Endothelial cell of umbilical vein (primary cell): ENCODE data around the gene DNMT1. TPM values are rescaled to one million over a fixed set of nuclear protein-coding genes. Genes with fewer than 3 reads are reported as not detected.

Experiments
- BruUV-seq: library from RNA; stranded (reverse); fragments of 400-500 nt; replicated peaks from 2 replicates; lab custom pipeline; 2021; lab: Mats Ljungman, UMichigan
- CTCF ChIA-PET: fragments of 300-600, 350-600 bp; sonication (Branson Sonifier 250); formaldehyde crosslinking; loops from one replicate; lab custom pipeline; 2021; ENCODE audit warnings: antibody characterized with exemption, inconsistent platforms; lab: Charles Lee
- POLR2A ChIA-PET: fragments of 300-600, 350-600 bp; sonication (Branson Sonifier 250); formaldehyde crosslinking; loops from one replicate; lab custom pipeline; 2021; ENCODE audit warnings: antibody characterized with exemption, inconsistent platforms; lab: Charles Lee
- DNase-seq: peaks from one replicate; pipeline ENCODE4 v3.0.0-alpha.2; 2011; ENCODE audit warnings: low read depth, low spot score
- FAIRE-seq: peaks from 2 replicates; lab custom pipeline; 2011; peaks lifted over from hg19 to GRCh38; lab: Jason Lieb, UNC
- H2AFZ ChIP-seq: 2 replicates; pipeline ENCODE4 v1.6.0; 2012; ENCODE audit warnings: low read depth, low read length, control low read depth, inconsistent platforms
- H3K27ac ChIP-seq: 2 replicates; pipeline ENCODE4 v1.5.1; 2011; ENCODE audit warnings: low read depth, mild to moderate bottlenecking, control low read depth, low read length, moderate library complexity; ENCODE audit not compliant: insufficient read depth
- H3K27me3 ChIP-seq, 2 experiments: 2 replicates each; pipeline versions ENCODE4 v1.6.0 to v1.6.1; 2011; ENCODE audit warnings: low read length in 2 of 2, mixed read lengths in 1 of 2; ENCODE audit not compliant: control insufficient read depth in 2 of 2, insufficient read depth in 2 of 2
- H3K36me3 ChIP-seq, 2 experiments: 2 replicates in 1 of 2; 3 replicates in 1 of 2; pipeline ENCODE4 v1.5.1; 2011; ENCODE audit warnings: low read length in 2 of 2, mild to moderate bottlenecking in 1 of 2, moderate library complexity in 1 of 2; ENCODE audit not compliant: control insufficient read depth in 2 of 2, insufficient read depth in 2 of 2; ENCODE audit errors: extremely low read depth in 1 of 2
- H3K4me1 ChIP-seq: 3 replicates; pipeline ENCODE4 v1.5.1; 2011; ENCODE audit warnings: mild to moderate bottlenecking, low read length; ENCODE audit not compliant: control insufficient read depth, insufficient read depth; ENCODE audit errors: extremely low read depth
- H3K4me2 ChIP-seq: 2 replicates; pipeline ENCODE4 v1.6.1; 2011; ENCODE audit warnings: low read length, control low read depth, mixed read lengths; ENCODE audit not compliant: insufficient read depth
- H3K4me3 ChIP-seq, 3 experiments: fragments of 200-600 bp in 1 of 3; sonication (generic), shearing (Covaris generic) in 1 of 3; replicated peaks in 1 of 3; 2 replicates each; pipeline ENCODE4 v1.5.1; 2011 to 2016; ENCODE audit warnings: control low read depth in 3 of 3, low read length in 3 of 3, mild to moderate bottlenecking in 2 of 3, inconsistent platforms in 1 of 3, low read depth in 1 of 3, moderate library complexity in 1 of 3; ENCODE audit not compliant: insufficient read depth in 1 of 3
- H3K79me2 ChIP-seq: 2 replicates; pipeline ENCODE4 v1.6.0; 2012; ENCODE audit warnings: low read length, inconsistent platforms; ENCODE audit not compliant: control insufficient read depth, insufficient read depth
- H3K9ac ChIP-seq: replicated peaks from 2 replicates; pipeline ENCODE3; 2011; ENCODE audit warnings: low read length, control low read depth; ENCODE audit not compliant: insufficient read depth; ENCODE audit errors: extremely low read depth
- H3K9me1 ChIP-seq: replicated peaks from 3 replicates; pipeline ENCODE4 v1.6.0; 2011; ENCODE audit warnings: mild to moderate bottlenecking, low read length; ENCODE audit not compliant: control insufficient read depth, insufficient read depth; ENCODE audit errors: extremely low read depth
- H3K9me3 ChIP-seq: replicated peaks from 2 replicates; pipeline ENCODE4 v1.5.1; 2012; ENCODE audit warnings: low read length, inconsistent platforms; ENCODE audit not compliant: control insufficient read depth, insufficient read depth
- H4K20me1 ChIP-seq: replicated peaks from 2 replicates; pipeline ENCODE3; 2011; ENCODE audit warnings: mild to moderate bottlenecking, low read length; ENCODE audit not compliant: control insufficient read depth, insufficient read depth; ENCODE audit errors: extremely low read depth
- CTCF ChIP-seq, 2 donors: IDR thresholded peaks; 1 replicate in 1 of 2; 2 replicates in 1 of 2; pipeline ENCODE4 v1.5.1; 2011; ENCODE audit warnings: low read length in 2 of 2, mild to moderate bottlenecking in 2 of 2, moderate library complexity in 2 of 2, control low read depth in 1 of 2, inconsistent platforms in 1 of 2, low read depth in 1 of 2; ENCODE audit not compliant: insufficient read depth in 1 of 2; ENCODE audit errors: extremely low read depth in 1 of 2
- EZH2 ChIP-seq: IDR thresholded peaks from 2 replicates; pipeline ENCODE4 v1.6.1; 2012; ENCODE audit warnings: borderline replicate concordance, low read depth, mild to moderate bottlenecking, moderate library complexity, low read length, inconsistent platforms; ENCODE audit not compliant: severe bottlenecking
- FOS ChIP-seq: IDR thresholded peaks from 2 replicates; pipeline ENCODE4 v1.6.1; 2011; ENCODE audit warnings: mild to moderate bottlenecking, low read length, moderate library complexity, borderline replicate concordance; ENCODE audit not compliant: insufficient read depth
- GATA2 ChIP-seq: IDR thresholded peaks from 2 replicates; pipeline ENCODE4 v1.7.0; 2011; ENCODE audit warnings: low read depth, mild to moderate bottlenecking, moderate library complexity, mixed read lengths, low read length; ENCODE audit not compliant: insufficient read length, insufficient read depth
- JUN ChIP-seq: IDR thresholded peaks from 2 replicates; pipeline ENCODE4 v1.6.1; 2011; ENCODE audit warnings: borderline replicate concordance, low read depth; ENCODE audit not compliant: insufficient read length, insufficient read depth
- MYC ChIP-seq: IDR thresholded peaks from one replicate; pipeline ENCODE4 v1.6.1; 2011; ENCODE audit warnings: mild to moderate bottlenecking, low read depth, low read length
- POLR2A ChIP-seq: IDR thresholded peaks from 2 replicates; pipeline ENCODE4 v1.6.1; 2012; ENCODE audit warnings: low read depth, mild to moderate bottlenecking, control low read depth, low read length
- dilution Hi-C: fragments of 300-500 bp; cut with MboI; formaldehyde crosslinking; loops from one replicate; pipeline ENCODE4 v1.15.0; 2019; ENCODE audit warnings: low sequenced_read_pairs; ENCODE audit not compliant: extremely low pct_ligation_motif_present
- intact Hi-C: fragments of 100-400 bp; cut with micrococcal nuclease; formaldehyde crosslinking; loops from one replicate; pipeline ENCODE4 v1.10.0; 2022
- polyA plus RNA-seq, 4 experiments: library from polyadenylated mRNA; depleted of rRNA in 3 of 4; stranded (reverse) in 3 of 4; unstranded in 1 of 4; fragments of >200 nt; gene quantifications; 2 replicates each; pipeline versions ENCODE4 v1.2.1 to v1.2.3, GENCODE V29; 2011 to 2012; ENCODE audit warnings: missing spikeins in 1 of 4
- total RNA-seq: library from RNA; stranded (reverse); gene quantifications from 2 replicates; pipeline ENCODE4 v1.2.3, GENCODE V29; 2021

DNMT1 gene
- total and polyA plus RNA-seq, 2 donors (not counting 3 experiments of a cell fraction or from before 2014, with no cell fraction given): 53.4 to 165 TPM

GRCh38 chr19:10133596-10133995, 61.2 kb downstream of the DNMT1 start:
- H3K9me1 ChIP-seq: no peaks in the 10 kb centered on the region
- no peaks in the 10 kb centered on the region for H3K9me3 ChIP-seq
- H2AFZ ChIP-seq: no peak overlapping the region
- intact Hi-C loops: no loop called here
- H3K27me3 ChIP-seq: no peaks in the 10 kb centered on the region
- dilution Hi-C loops: no loop called here
- H3K4me3 ChIP-seq: no peak overlapping the region
- H3K27ac ChIP-seq: no peak overlapping the region
- DNase-seq: no peak
- no peaks in the 10 kb centered on the region for H3K79me2 ChIP-seq
- no peaks in the 10 kb centered on the region for H4K20me1 ChIP-seq
- no peak for FAIRE-seq
- H3K36me3 ChIP-seq: peaks cover 6 to 40% of the 10 kb centered on the region in 2 experiments
- no peak for TF ChIP-seq CTCF (IDR thresholded peaks at IDR 0.05; ENCODE audit: extremely low read depth in 1 of 2, insufficient read depth in 1 of 2, low read depth in 1 of 2, low read length in 2 of 2)
- TF ChIP-seq POLR2A: no peak
- no peak for TF ChIP-seq EZH2
- no peak for TF ChIP-seq MYC
- TF ChIP-seq FOS: no peak
- no peak for TF ChIP-seq GATA2
- H3K4me2 ChIP-seq: no peak overlapping the region
- ChIA-PET CTCF (interaction anchor here (1.5 kb wide), 1 partner anchor 13 kb away, joined by 5 read pairs; no protein-coding TSS in a partner anchor), POLR2A (no interaction called here)
- H3K4me1 ChIP-seq: no peaks in the 10 kb centered on the region
- BruUV-seq: no TSS peak
- no peak overlapping the region for H3K9ac ChIP-seq

GRCh38 chr19:10132905-10133304, 61.8 kb downstream of the DNMT1 start:
- H3K79me2 ChIP-seq: no peaks in the 10 kb centered on the region
- FAIRE-seq (no peak), DNase-seq (no peak)
- intact Hi-C loops: no loop called here
- TF ChIP-seq CTCF (IDR thresholded peaks at IDR 0.05; ENCODE audit: extremely low read depth in 1 of 2, insufficient read depth in 1 of 2, low read depth in 1 of 2, low read length in 2 of 2): no peak
- no peak for TF ChIP-seq JUN
- TF ChIP-seq FOS: no peak
- no peak for TF ChIP-seq MYC
- TF ChIP-seq EZH2: no peak
- TF ChIP-seq POLR2A: no peak
- no peak for TF ChIP-seq GATA2
- H3K36me3 ChIP-seq: peaks cover 6 to 34% of the 10 kb centered on the region in 2 experiments
- no peak overlapping the region for H3K27ac ChIP-seq
- H3K4me3 ChIP-seq: no peak overlapping the region
- H3K4me1 ChIP-seq: no peaks in the 10 kb centered on the region
- H2AFZ ChIP-seq: no peak overlapping the region
- dilution Hi-C loops: no loop called here
- H3K9me1 ChIP-seq: no peaks in the 10 kb centered on the region
- no peak overlapping the region for H3K4me2 ChIP-seq
- H3K27me3 ChIP-seq: no peaks in the 10 kb centered on the region
- BruUV-seq: no TSS peak
- no peaks in the 10 kb centered on the region for H4K20me1 ChIP-seq
- no peak overlapping the region for H3K9ac ChIP-seq
- H3K9me3 ChIP-seq: no peaks in the 10 kb centered on the region
- ChIA-PET POLR2A (no interaction called here), CTCF (interaction anchor here (1.5 kb wide), 1 partner anchor 12 kb away, joined by 5 read pairs; no protein-coding TSS in a partner anchor)
